H1 (cell line): Measurements from ENCODE around the gene ENPP3. TPM values are rescaled to one million over a fixed set of nuclear protein-coding genes. Genes with fewer than 3 reads are reported as not detected.

Experiments
- CTCF ChIA-PET: fragments of 300-600 bp; sonication (Branson Sonifier 250); formaldehyde crosslinking; loops from one replicate; lab custom pipeline; 2021; ENCODE audit not compliant: partially characterized antibody; lab: Charles Lee
- POLR2A ChIA-PET: fragments of 300-600 bp; sonication (Branson Sonifier 250); formaldehyde crosslinking; loops from one replicate; lab custom pipeline; 2021; ENCODE audit warnings: inconsistent platforms; ENCODE audit not compliant: partially characterized antibody; lab: Charles Lee
- DNase-seq, 2 experiments: peaks; one replicate each; pipeline versions ENCODE4 v3.0.0 to v3.0.0-alpha.2; 2010 to 2022; ENCODE audit warnings: low spot score in 2 of 2, low read depth in 1 of 2, mixed read lengths in 1 of 2
- FAIRE-seq: peaks from 2 replicates; lab custom pipeline; 2011; peaks lifted over from hg19 to GRCh38; lab: Jason Lieb, UNC
- H2AFZ ChIP-seq: 2 replicates; pipeline ENCODE4 v1.8.1; 2012; ENCODE audit warnings: low read length, inconsistent platforms
- H2AK5ac ChIP-seq: 2 replicates; pipeline ENCODE4 v1.6.1; 2013; ENCODE audit warnings: low read depth, low read length
- H2BK120ac ChIP-seq: replicated peaks from 2 replicates; pipeline ENCODE3; 2013; ENCODE audit warnings: low read depth, low read length, inconsistent platforms
- H2BK12ac ChIP-seq: 2 replicates; pipeline ENCODE4 v1.6.1; 2013; ENCODE audit warnings: low read depth, low read length
- H2BK15ac ChIP-seq: 2 replicates; pipeline ENCODE4 v1.6.1; 2013; ENCODE audit warnings: low read length
- H2BK20ac ChIP-seq: 2 replicates; pipeline ENCODE4 v1.6.1; 2013; ENCODE audit warnings: low read length
- H2BK5ac ChIP-seq: 2 replicates; pipeline ENCODE4 v1.6.1; 2013; ENCODE audit warnings: low read depth, low read length
- H3K14ac ChIP-seq: 2 replicates; pipeline ENCODE4 v1.6.1; 2013; ENCODE audit warnings: inconsistent platforms; ENCODE audit not compliant: insufficient read length
- H3K18ac ChIP-seq: 2 replicates; pipeline ENCODE4 v1.6.1; 2013; ENCODE audit warnings: low read length; ENCODE audit errors: extremely low read depth
- H3K23ac ChIP-seq: 2 replicates; pipeline ENCODE4 v1.6.1; 2013; ENCODE audit warnings: inconsistent platforms; ENCODE audit not compliant: insufficient read length
- H3K23me2 ChIP-seq: 2 replicates; pipeline ENCODE4 v1.6.1; 2013; ENCODE audit warnings: low read depth, low read length
- H3K27ac ChIP-seq: 2 replicates; pipeline ENCODE4 v1.6.1; 2011; ENCODE audit warnings: low read depth, low read length, inconsistent platforms
- H3K27me3 ChIP-seq, 4 experiments: replicated peaks in 1 of 4; 1 replicate in 1 of 4; 2 replicates in 3 of 4; pipeline versions ENCODE4 v1.6.1 to v1.8.1; 2011 to 2013; ENCODE audit warnings: low read length in 3 of 4, mild to moderate bottlenecking in 3 of 4, inconsistent platforms in 2 of 4, mixed read lengths in 2 of 4, moderate library complexity in 1 of 4; ENCODE audit not compliant: control insufficient read depth in 3 of 4, insufficient read depth in 3 of 4; ENCODE audit errors: extremely low read depth in 1 of 4
- H3K36me3 ChIP-seq, 4 experiments: 2 replicates each; pipeline versions ENCODE4 v1.6.1 to v1.8.1; 2011 to 2013; ENCODE audit warnings: mild to moderate bottlenecking in 4 of 4, low read length in 3 of 4, moderate library complexity in 2 of 4, control low read depth in 1 of 4, inconsistent platforms in 1 of 4; ENCODE audit not compliant: insufficient read depth in 4 of 4, control insufficient read depth in 2 of 4
- H3K4ac ChIP-seq: replicated peaks from 2 replicates; pipeline ENCODE3; 2013; ENCODE audit warnings: low read length, low read depth, mixed read lengths, inconsistent platforms; ENCODE audit not compliant: insufficient read length
- H3K4me1 ChIP-seq, 4 experiments: replicated peaks in 1 of 4; 1 replicate in 1 of 4; 2 replicates in 3 of 4; pipeline versions ENCODE4 v1.6.1 to v1.8.1; 2011 to 2013; ENCODE audit warnings: low read length in 3 of 4, inconsistent platforms in 2 of 4, mixed read lengths in 1 of 4; ENCODE audit not compliant: insufficient read depth in 4 of 4, control insufficient read depth in 3 of 4
- H3K4me2 ChIP-seq, 2 experiments: 2 replicates each; pipeline versions ENCODE4 v1.6.1 to v1.8.1; 2011 to 2013; ENCODE audit warnings: low read depth in 2 of 2, low read length in 2 of 2, control low read depth in 1 of 2, inconsistent platforms in 1 of 2, mild to moderate bottlenecking in 1 of 2; ENCODE audit not compliant: insufficient read depth in 1 of 2
- H3K4me3 ChIP-seq, 4 experiments: fragments of 200-600, 300-600 bp in 1 of 4; sonication (generic), shearing (Covaris generic), sonication (Bioruptor Twin) in 1 of 4; 2 replicates each; pipeline versions ENCODE4 v1.5.1 to v1.8.1; 2011 to 2016; ENCODE audit warnings: low read length in 4 of 4, low read depth in 3 of 4, control low read depth in 2 of 4, inconsistent platforms in 2 of 4, mild to moderate bottlenecking in 2 of 4, mixed read lengths in 1 of 4, moderate library complexity in 1 of 4; ENCODE audit not compliant: insufficient read depth in 2 of 4; ENCODE audit errors: extremely low read depth in 1 of 4
- H3K56ac ChIP-seq: replicated peaks from 2 replicates; pipeline ENCODE3; 2013; ENCODE audit warnings: low read depth, mild to moderate bottlenecking, mixed read lengths, low read length, inconsistent platforms; ENCODE audit not compliant: insufficient read length
- H3K79me1 ChIP-seq: 2 replicates; pipeline ENCODE4 v1.6.1; 2013; ENCODE audit warnings: low read depth, low read length, control low read depth
- H3K79me2 ChIP-seq, 2 experiments: 2 replicates each; pipeline versions ENCODE4 v1.6.1 to v1.8.1; 2012 to 2013; ENCODE audit warnings: low read length in 2 of 2, mild to moderate bottlenecking in 2 of 2, inconsistent platforms in 1 of 2; ENCODE audit not compliant: insufficient read depth in 2 of 2, control insufficient read depth in 1 of 2
- H3K9ac ChIP-seq, 4 experiments: replicated peaks in 1 of 4; 1 replicate in 1 of 4; 2 replicates in 3 of 4; pipeline versions ENCODE4 v1.6.1 to v1.8.1; 2011 to 2013; ENCODE audit warnings: low read depth in 3 of 4, low read length in 3 of 4, control low read depth in 2 of 4, mild to moderate bottlenecking in 2 of 4, moderate library complexity in 2 of 4, inconsistent platforms in 1 of 4; ENCODE audit errors: extremely low read depth in 1 of 4
- H3K9me3 ChIP-seq, 2 experiments: 2 replicates each; pipeline versions ENCODE4 v1.6.1 to v1.8.1; 2012 to 2013; ENCODE audit warnings: mild to moderate bottlenecking in 2 of 2, moderate library complexity in 2 of 2, control low read depth in 1 of 2, inconsistent platforms in 1 of 2, low read depth in 1 of 2, low read length in 1 of 2, mixed read lengths in 1 of 2; ENCODE audit not compliant: insufficient read depth in 2 of 2
- H4K20me1 ChIP-seq, 2 experiments: replicated peaks in 1 of 2; 2 replicates each; pipeline versions ENCODE3 to v1.8.1; 2011 to 2013; ENCODE audit warnings: inconsistent platforms in 2 of 2, low read length in 2 of 2, mild to moderate bottlenecking in 1 of 2; ENCODE audit not compliant: insufficient read depth in 2 of 2, control insufficient read depth in 1 of 2
- H4K5ac ChIP-seq: 2 replicates; pipeline ENCODE4 v1.6.1; 2013; ENCODE audit warnings: low read length, low read depth, mixed read lengths, inconsistent platforms; ENCODE audit not compliant: insufficient read length
- H4K8ac ChIP-seq: 2 replicates; pipeline ENCODE4 v1.8.0; 2013; ENCODE audit warnings: mild to moderate bottlenecking, moderate library complexity, low read length, inconsistent platforms; ENCODE audit not compliant: insufficient read depth; ENCODE audit errors: extremely low read depth
- H4K91ac ChIP-seq: replicated peaks from 2 replicates; pipeline ENCODE3; 2013; ENCODE audit warnings: low read length, mixed read lengths, inconsistent platforms; ENCODE audit not compliant: insufficient read length
- CBX5 ChIP-seq: fragments of 300-800, 300-1000 bp; sonication (generic); IDR thresholded peaks from 2 replicates; pipeline ENCODE4 v1.7.1; 2016; ENCODE audit warnings: antibody characterized with exemption, low read length, low read depth
- CHD2 ChIP-seq: IDR thresholded peaks from 2 replicates; pipeline ENCODE4 v1.6.1; 2012; ENCODE audit warnings: low read length, improper control_type of control experiment
- EZH2 ChIP-seq: fragments of 200-600 bp; sonication (generic); IDR thresholded peaks from 2 replicates; pipeline ENCODE4 v1.7.1; 2012; ENCODE audit warnings: low read depth, mild to moderate bottlenecking, moderate library complexity, low read length, inconsistent platforms; ENCODE audit not compliant: severe bottlenecking
- JUND ChIP-seq: IDR thresholded peaks from 2 replicates; pipeline ENCODE4 v1.6.1; 2011; ENCODE audit warnings: mild to moderate bottlenecking, improper control_type of control experiment, low read length
- MAFK ChIP-seq: IDR thresholded peaks from 2 replicates; pipeline ENCODE4 v1.6.1; 2012; ENCODE audit warnings: low read depth, mild to moderate bottlenecking, improper control_type of control experiment, low read length
- POLR2A ChIP-seq, 2 experiments: IDR thresholded peaks; 1 replicate in 1 of 2; 2 replicates in 1 of 2; pipeline ENCODE4 v1.6.1; 2011; ENCODE audit warnings: low read depth in 2 of 2, low read length in 2 of 2, mild to moderate bottlenecking in 2 of 2; ENCODE audit errors: control extremely low read depth in 1 of 2
- POLR2AphosphoS5 ChIP-seq: IDR thresholded peaks from 2 replicates; pipeline ENCODE4 v1.6.1; 2011; ENCODE audit warnings: low read depth, low read length
- RBBP5 ChIP-seq: IDR thresholded peaks from 2 replicates; pipeline ENCODE4 v1.7.1; 2012; ENCODE audit warnings: low read depth, mild to moderate bottlenecking, inconsistent platforms, low read length, moderate library complexity, borderline replicate concordance
- SAP30 ChIP-seq: fragments of 300-600 bp; sonication (generic); IDR thresholded peaks from 2 replicates; pipeline ENCODE4 v1.7.1; 2012; ENCODE audit warnings: low read length, moderate library complexity, mild to moderate bottlenecking, inconsistent platforms; ENCODE audit not compliant: insufficient read depth, insufficient replicate concordance
- SIN3A ChIP-seq, 2 experiments: IDR thresholded peaks in 1 of 2; conservative IDR thresholded peaks in 1 of 2; 2 replicates each; pipeline ENCODE4 v1.6.1; 2011 to 2012; ENCODE audit warnings: low read length in 2 of 2, improper control_type of control experiment in 1 of 2, low read depth in 1 of 2, mild to moderate bottlenecking in 1 of 2
- SP1 ChIP-seq: IDR thresholded peaks from 2 replicates; pipeline ENCODE4 v1.6.1; 2011; ENCODE audit warnings: low read depth, low read length
- YY1 ChIP-seq: IDR thresholded peaks from 2 replicates; pipeline ENCODE4 v1.6.1; 2011; ENCODE audit warnings: low read depth, mild to moderate bottlenecking, low read length
- WGBS, 2 experiments: shearing (Covaris generic) in 1 of 2; methylation state at CpG; one replicate each; pipeline versions ENCODE4 v1.1.6 to v1.1.7; 2013 to 2015; ENCODE audit warnings: low lambda C conversion rate in 2 of 2, mixed read lengths in 2 of 2, inconsistent platforms in 1 of 2, low coverage in 1 of 2, missing lambda C conversion rate in 1 of 2; ENCODE audit not compliant: insufficient replicate concordance in 2 of 2, insufficient coverage in 1 of 2, insufficient read length in 1 of 2; ENCODE audit errors: extremely low coverage in 1 of 2, missing lambda C conversion rate in 1 of 2; 5-methylcytosine and 5-hydroxymethylcytosine counted together
- polyA plus RNA-seq, 7 experiments: library from polyadenylated mRNA; depleted of rRNA in 3 of 7; stranded (reverse) in 5 of 7; unstranded in 2 of 7; fragments of >200 nt in 5 of 7; fragments of 200-250 nt in 2 of 7; gene quantifications; 1 replicate in 5 of 7; 2 replicates in 1 of 7; 4 replicates in 1 of 7; pipeline versions ENCODE4 v1.2.1 to v1.2.3, GENCODE V29; 2011 to 2013; ENCODE audit warnings: missing spikeins in 2 of 7, mixed read lengths in 2 of 7
- total RNA-seq: library from RNA; stranded (reverse); fragmentation: NEBNext Ultra II Directional; extraction: Animal tissue kit (Norgen Biotek cat#: 25700); gene quantifications from 2 replicates; pipeline ENCODE4 v1.2.1, GENCODE V29; 2021
- TF ChIP-seq, protein P1 (sequence below): IDR thresholded peaks from 2 replicates; pipeline ENCODE4 v1.6.1; 2012; ENCODE audit warnings: inconsistent platforms

The ENPP3 gene
- total and polyA plus RNA-seq, 2 of the 8 experiments (the other 6 are each of a cell fraction or from before 2014, with no cell fraction given) = 0.11 TPM; not detected in 1

DNA sequence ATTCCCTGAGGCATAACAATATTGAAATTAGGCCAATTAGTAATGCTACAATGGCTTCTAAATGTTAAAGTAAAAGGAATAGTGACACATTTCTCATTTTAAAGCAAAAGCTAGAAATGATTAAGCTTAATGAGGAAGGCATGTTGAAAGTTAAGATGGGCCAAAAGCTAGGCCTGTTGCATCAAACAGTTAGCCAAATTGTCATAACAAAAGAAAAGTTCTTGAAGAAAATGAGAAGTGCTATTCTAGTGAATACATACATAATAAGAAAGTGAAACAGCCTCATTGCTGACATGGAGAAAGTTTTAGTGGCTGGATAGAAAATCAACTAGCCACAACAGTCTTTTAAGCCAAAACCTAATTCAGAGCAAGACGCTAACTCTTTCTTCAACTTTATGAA, 51.2 kb downstream of the ENPP3 start:
- no peak for FAIRE-seq
- H2BK12ac ChIP-seq = no peak overlapping the region
- no peak overlapping the region for H3K23ac ChIP-seq
- no peaks in the 10 kb centered on the region for H4K20me1 ChIP-seq
- no peaks in the 10 kb centered on the region for H3K79me1 ChIP-seq
- H3K9ac ChIP-seq = no peak overlapping the region
- H3K14ac ChIP-seq = no peak overlapping the region
- no peak overlapping the region for H2BK5ac ChIP-seq
- H4K91ac ChIP-seq = no peak overlapping the region
- no peak overlapping the region for H2BK20ac ChIP-seq
- no peaks in the 10 kb centered on the region for H3K36me3 ChIP-seq
- no peak overlapping the region for H2AFZ ChIP-seq
- H3K4ac ChIP-seq = no peak overlapping the region
- H4K8ac ChIP-seq = no peak overlapping the region
- H3K27me3 ChIP-seq = no peaks in the 10 kb centered on the region
- WGBS, 2 experiments = 79% methylated on average over 1 of the region's 1 CpG; no CpG with 5 or more reads in 1 of the 2 experiments
- H3K56ac ChIP-seq = no peak overlapping the region
- no peak overlapping the region for H3K18ac ChIP-seq
- H3K79me2 ChIP-seq = no peaks in the 10 kb centered on the region
- no peak overlapping the region for H3K27ac ChIP-seq
- no peak overlapping the region for H2AK5ac ChIP-seq
- no peaks in the 10 kb centered on the region for H3K23me2 ChIP-seq
- no peak overlapping the region for H2BK15ac ChIP-seq
- POLR2A ChIA-PET = interaction anchor here (0.6 kb wide), 1 partner anchor 51 kb away, joined by 3 read pairs; no protein-coding TSS in a partner anchor
- H3K4me1 ChIP-seq = peaks cover 0 to 3% (median 0%) of the 10 kb centered on the region in 4 experiments; a peak in 1 of 7 replicates
- no peak overlapping the region for H2BK120ac ChIP-seq
- no peak overlapping the region for H4K5ac ChIP-seq
- H3K4me2 ChIP-seq = no peak overlapping the region
- TF ChIP-seq RBBP5 (no peak), EZH2 (no peak), CHD2 (no peak), YY1 (no peak), SIN3A (conservative IDR thresholded peaks at IDR 0.05 in 1 of 2, IDR thresholded peaks at IDR 0.05 in 1 of 2; ENCODE audit: low read depth in 1 of 2, low read length in 2 of 2) (no peak), SAP30 (no peak), CBX5 (no peak), JUND (no peak), POLR2A (IDR thresholded peaks at IDR 0.05; ENCODE audit: control extremely low read depth in 1 of 2, low read depth in 2 of 2, low read length in 2 of 2) (no peak), POLR2AphosphoS5 (no peak), SP1 (no peak), MAFK (no peak)
- TF ChIP-seq, protein P1, sequence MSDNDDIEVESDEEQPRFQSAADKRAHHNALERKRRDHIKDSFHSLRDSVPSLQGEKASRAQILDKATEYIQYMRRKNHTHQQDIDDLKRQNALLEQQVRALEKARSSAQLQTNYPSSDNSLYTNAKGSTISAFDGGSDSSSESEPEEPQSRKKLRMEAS = no peak
- CTCF ChIA-PET = interaction anchor here (0.7 to 1.3 kb wide), 2 partner anchors 222 to 227 kb away, joined by 3 to 5 read pairs; no protein-coding TSS in a partner anchor
- H3K9me3 ChIP-seq = no peaks in the 10 kb centered on the region
- no peak for DNase-seq
- H3K4me3 ChIP-seq = no peak overlapping the region
